ENCODE measurements around the gene BMP15. TPM values are rescaled to one million over a fixed set of nuclear protein-coding genes. Genes with fewer than 3 reads are reported as not detected.

Gene BMP15
- total and polyA plus RNA-seq, 2 of the 8 experiments (the other 6 are each of a cell fraction or from before 2014, with no cell fraction given): not detected

GRCh38 chrX:50871922-50872453 lies 38.5 kb upstream of the BMP15 start:
- no peak overlapping the region for H4K5ac ChIP-seq (ENCODE audit: insufficient read length, low read depth, low read length)
- H3K9me3 ChIP-seq (ENCODE audit: insufficient read depth in 2 of 2, low read depth in 1 of 2, low read length in 1 of 2): no peaks in the 10 kb centered on the region
- no peak overlapping the region for H2BK5ac ChIP-seq (ENCODE audit: low read depth, low read length)
- no peaks in the 10 kb centered on the region for H3K27me3 ChIP-seq (replicated peaks in 1 of 4; ENCODE audit: control insufficient read depth in 3 of 4, extremely low read depth in 1 of 4, insufficient read depth in 3 of 4, low read length in 3 of 4)
- no peak overlapping the region for H3K14ac ChIP-seq (ENCODE audit: insufficient read length)
- no peak overlapping the region for H3K56ac ChIP-seq (replicated peaks; ENCODE audit: insufficient read length, low read depth, low read length)
- no peak overlapping the region for H2BK20ac ChIP-seq (ENCODE audit: low read length)
- no peaks in the 10 kb centered on the region for H3K23me2 ChIP-seq (ENCODE audit: low read depth, low read length)
- ChIA-PET CTCF (ENCODE audit: partially characterized antibody) (interaction anchor here (1.2 kb wide), 1 partner anchor 119 kb away, joined by 3 read pairs; no protein-coding TSS in a partner anchor), POLR2A (ENCODE audit: partially characterized antibody) (no interaction called here)
- no peak overlapping the region for H2BK15ac ChIP-seq (ENCODE audit: low read length)
- no peaks in the 10 kb centered on the region for H3K79me2 ChIP-seq (ENCODE audit: control insufficient read depth in 1 of 2, insufficient read depth in 2 of 2, low read length in 2 of 2)
- FAIRE-seq (no peak), DNase-seq (ENCODE audit: low read depth in 1 of 2, low spot score in 2 of 2) (no peak)
- H2BK12ac ChIP-seq (ENCODE audit: low read depth, low read length): no peak overlapping the region
- no peak overlapping the region for H3K9ac ChIP-seq (replicated peaks in 1 of 4; ENCODE audit: extremely low read depth in 1 of 4, low read depth in 3 of 4, low read length in 3 of 4)
- peaks cover 0 to 4% (median 0%) of the 10 kb centered on the region in 4 experiments; a peak in 1 of 7 replicates for H3K4me1 ChIP-seq (replicated peaks in 1 of 4; ENCODE audit: control insufficient read depth in 3 of 4, insufficient read depth in 4 of 4, low read length in 3 of 4)
- no peak overlapping the region for H3K4ac ChIP-seq (replicated peaks; ENCODE audit: insufficient read length, low read depth, low read length)
- no peaks in the 10 kb centered on the region for H4K20me1 ChIP-seq (replicated peaks in 1 of 2; ENCODE audit: control insufficient read depth in 1 of 2, insufficient read depth in 2 of 2, low read length in 2 of 2)
- H4K91ac ChIP-seq (replicated peaks; ENCODE audit: insufficient read length, low read length): no peak overlapping the region
- no peak overlapping the region for H3K23ac ChIP-seq (ENCODE audit: insufficient read length)
- H2AFZ ChIP-seq (ENCODE audit: low read length): no peak overlapping the region
- H3K4me2 ChIP-seq (ENCODE audit: insufficient read depth in 1 of 2, low read depth in 2 of 2, low read length in 2 of 2): no peak overlapping the region
- 92% methylated on average over 1 of the region's 1 CpG; no CpG with 5 or more reads in 1 of the 2 experiments for WGBS, 2 experiments (ENCODE audit: extremely low coverage in 1 of 2, insufficient coverage in 1 of 2, insufficient read length in 1 of 2, insufficient replicate concordance in 2 of 2, low coverage in 1 of 2, low lambda C conversion rate in 2 of 2, missing lambda C conversion rate in 1 of 2)
- H3K36me3 ChIP-seq (ENCODE audit: control insufficient read depth in 2 of 4, insufficient read depth in 4 of 4, low read length in 3 of 4): no peaks in the 10 kb centered on the region
- no peak overlapping the region for H3K4me3 ChIP-seq (ENCODE audit: extremely low read depth in 1 of 4, insufficient read depth in 2 of 4, low read depth in 3 of 4, low read length in 4 of 4)
- no peaks in the 10 kb centered on the region for H3K79me1 ChIP-seq (ENCODE audit: low read depth, low read length)
- H2BK120ac ChIP-seq (replicated peaks; ENCODE audit: low read depth, low read length): no peak overlapping the region
- no peak overlapping the region for H2AK5ac ChIP-seq (ENCODE audit: low read depth, low read length)
- no peak overlapping the region for H3K18ac ChIP-seq (ENCODE audit: extremely low read depth, low read length)
- no peak overlapping the region for H4K8ac ChIP-seq (ENCODE audit: extremely low read depth, insufficient read depth, low read length)
- H3K27ac ChIP-seq (ENCODE audit: low read depth, low read length): no peak overlapping the region
- TF ChIP-seq SUZ12 (IDR thresholded peaks at IDR 0.05; ENCODE audit: low read length) (no peak), CTBP2 (IDR thresholded peaks at IDR 0.05; ENCODE audit: borderline replicate concordance, insufficient read depth, insufficient read length, low read length) (no peak), CREB1 (IDR thresholded peaks at IDR 0.05) (no peak), JUN (IDR thresholded peaks at IDR 0.05; ENCODE audit: low read depth, low read length) (no peak), GABPA (IDR thresholded peaks at IDR 0.05; ENCODE audit: borderline replicate concordance, insufficient read depth, low read length) (no peak), FOSL1 (IDR thresholded peaks at IDR 0.05; ENCODE audit: insufficient read depth, low read depth, low read length) (no peak), HDAC6 (IDR thresholded peaks at IDR 0.05; ENCODE audit: low read depth, low read length) (no peak), NANOG (IDR thresholded peaks at IDR 0.05; ENCODE audit: insufficient read depth, low read depth, low read length, poor library complexity, severe bottlenecking) (no peak), JUND (IDR thresholded peaks at IDR 0.05; ENCODE audit: low read length) (no peak), CBX5 (IDR thresholded peaks at IDR 0.05; ENCODE audit: low read depth, low read length) (no peak), TEAD4 (IDR thresholded peaks at IDR 0.05; ENCODE audit: low read depth, low read length) (no peak), MAFK (IDR thresholded peaks at IDR 0.05; ENCODE audit: low read depth, low read length) (no peak)

Measured in H1 (cell line).